Measurements from ENCODE around the gene MRPS5.
A peak's percentile ranks its signal among the peaks of the same experiment; 100 is the strongest.

The MRPS5 gene

DNA sequence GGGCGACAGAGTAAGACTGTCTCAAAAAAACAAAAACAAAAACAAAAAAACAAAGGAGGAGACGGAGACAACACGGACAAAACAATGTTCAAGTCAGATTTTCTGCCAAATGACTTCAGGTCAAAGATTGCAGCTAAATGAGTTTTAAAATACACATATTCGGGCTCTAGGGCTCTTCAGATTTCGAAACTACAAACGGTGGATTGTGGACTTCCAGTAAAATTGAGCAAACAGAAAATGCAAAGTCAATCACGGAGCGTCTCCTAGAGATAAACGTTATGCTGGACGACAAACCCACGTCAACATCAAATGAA lies 558 bp downstream of the MRPS5 start:
- TF ChIP-seq, protein P1, sequence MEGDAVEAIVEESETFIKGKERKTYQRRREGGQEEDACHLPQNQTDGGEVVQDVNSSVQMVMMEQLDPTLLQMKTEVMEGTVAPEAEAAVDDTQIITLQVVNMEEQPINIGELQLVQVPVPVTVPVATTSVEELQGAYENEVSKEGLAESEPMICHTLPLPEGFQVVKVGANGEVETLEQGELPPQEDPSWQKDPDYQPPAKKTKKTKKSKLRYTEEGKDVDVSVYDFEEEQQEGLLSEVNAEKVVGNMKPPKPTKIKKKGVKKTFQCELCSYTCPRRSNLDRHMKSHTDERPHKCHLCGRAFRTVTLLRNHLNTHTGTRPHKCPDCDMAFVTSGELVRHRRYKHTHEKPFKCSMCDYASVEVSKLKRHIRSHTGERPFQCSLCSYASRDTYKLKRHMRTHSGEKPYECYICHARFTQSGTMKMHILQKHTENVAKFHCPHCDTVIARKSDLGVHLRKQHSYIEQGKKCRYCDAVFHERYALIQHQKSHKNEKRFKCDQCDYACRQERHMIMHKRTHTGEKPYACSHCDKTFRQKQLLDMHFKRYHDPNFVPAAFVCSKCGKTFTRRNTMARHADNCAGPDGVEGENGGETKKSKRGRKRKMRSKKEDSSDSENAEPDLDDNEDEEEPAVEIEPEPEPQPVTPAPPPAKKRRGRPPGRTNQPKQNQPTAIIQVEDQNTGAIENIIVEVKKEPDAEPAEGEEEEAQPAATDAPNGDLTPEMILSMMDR (conservative IDR thresholded peaks at IDR 0.05; ENCODE audit: control insufficient read depth, insufficient read depth, low read depth, low read length): no peak
- no peak for DNase-seq (ENCODE audit: low read depth)
- H3K4me3 ChIP-seq (ENCODE audit: control insufficient read depth, low read depth, low read length): peak overlapping the region; percentile 98

DNA sequence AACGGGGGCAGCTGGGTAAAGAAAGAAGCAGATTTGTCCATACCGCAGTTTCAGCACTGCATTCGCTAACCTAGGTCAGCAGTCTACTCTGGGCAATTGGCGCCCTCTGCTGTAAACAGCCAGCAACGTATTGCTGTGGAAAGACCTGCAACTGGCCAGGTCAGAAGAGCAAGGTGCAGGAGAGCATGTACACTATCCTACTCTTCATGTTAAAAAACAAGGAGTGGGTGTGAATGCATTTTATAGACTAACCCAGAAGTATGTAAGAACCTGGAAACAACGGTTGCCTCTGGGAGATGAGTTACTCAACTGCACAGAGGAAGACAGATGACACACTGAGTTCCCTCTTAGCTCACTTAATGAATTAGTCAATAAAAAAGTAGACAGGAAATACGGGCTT lies 6.2 kb downstream of the MRPS5 start:
- TF ChIP-seq, protein P1 (conservative IDR thresholded peaks at IDR 0.05; ENCODE audit: control insufficient read depth, insufficient read depth, low read depth, low read length): peak; percentile 88
- DNase-seq (ENCODE audit: low read depth): peak; percentile 63
- H3K4me3 ChIP-seq (ENCODE audit: control insufficient read depth, low read depth, low read length): no peak overlapping the region

DNA sequence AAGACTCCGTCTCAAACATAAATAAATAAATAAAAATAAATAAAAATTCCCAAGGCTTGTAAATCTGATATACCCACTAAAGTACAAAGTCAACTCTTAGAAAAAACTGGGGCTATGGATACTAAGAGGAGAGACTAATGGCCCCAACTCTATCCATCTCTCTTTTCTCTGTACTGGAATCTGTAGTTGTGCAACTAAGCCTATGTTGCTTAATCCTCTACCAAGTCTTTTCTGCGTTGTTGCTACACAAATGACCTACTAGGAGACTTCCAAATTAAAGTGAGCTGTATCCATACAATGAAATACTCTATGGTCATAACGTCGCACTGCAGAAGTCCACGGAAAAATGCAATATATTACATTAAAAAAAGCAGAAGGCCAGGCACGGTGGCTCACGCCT lies 8.1 kb downstream of the MRPS5 start:
- TF ChIP-seq, protein P1 (conservative IDR thresholded peaks at IDR 0.05; ENCODE audit: control insufficient read depth, insufficient read depth, low read depth, low read length): no peak
- no peak for DNase-seq (ENCODE audit: low read depth)
- no peak overlapping the region for H3K4me3 ChIP-seq (ENCODE audit: control insufficient read depth, low read depth, low read length)

- TF ChIP-seq, protein P1 (conservative IDR thresholded peaks at IDR 0.05; ENCODE audit: control insufficient read depth, insufficient read depth, low read depth, low read length): no peak
- H3K4me3 ChIP-seq (ENCODE audit: control insufficient read depth, low read depth, low read length): no peak overlapping the region
- no peak for DNase-seq (ENCODE audit: low read depth)
Observed at GRCh38 chr2:95110395-95110794, 11.2 kb downstream of the MRPS5 start.

DNA sequence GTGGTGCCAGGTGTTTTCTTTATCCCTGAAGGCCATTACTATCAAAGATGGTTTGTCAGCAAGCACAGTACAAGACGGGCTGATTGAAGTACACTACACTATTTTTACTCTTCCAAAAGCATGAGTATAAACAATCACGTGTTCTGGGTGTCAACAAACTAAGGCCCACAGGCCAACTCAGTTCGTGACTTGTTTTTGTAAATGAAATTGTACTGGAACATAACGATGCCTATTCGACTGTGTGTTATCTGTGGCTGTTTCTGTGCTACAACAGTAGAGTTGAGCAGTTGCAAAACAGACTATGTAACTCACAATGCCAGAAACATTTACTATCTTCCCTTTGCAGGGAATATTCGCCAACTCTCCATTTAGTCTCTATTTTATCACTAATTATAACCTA lies 12.3 kb downstream of the MRPS5 start:
- no peak overlapping the region for H3K4me3 ChIP-seq (ENCODE audit: control insufficient read depth, low read depth, low read length)
- TF ChIP-seq, protein P1 (conservative IDR thresholded peaks at IDR 0.05; ENCODE audit: control insufficient read depth, insufficient read depth, low read depth, low read length): no peak
- DNase-seq (ENCODE audit: low read depth): no peak

- DNase-seq (ENCODE audit: low read depth): peak; percentile 16
- H3K4me3 ChIP-seq (ENCODE audit: control insufficient read depth, low read depth, low read length): no peak overlapping the region
- TF ChIP-seq, protein P1 (conservative IDR thresholded peaks at IDR 0.05; ENCODE audit: control insufficient read depth, insufficient read depth, low read depth, low read length): no peak
Observed at GRCh38 chr2:95106081-95106480, 15.5 kb downstream of the MRPS5 start.

- no peak for DNase-seq (ENCODE audit: low read depth)
- H3K4me3 ChIP-seq (ENCODE audit: control insufficient read depth, low read depth, low read length): no peak overlapping the region
- TF ChIP-seq, protein P1 (conservative IDR thresholded peaks at IDR 0.05; ENCODE audit: control insufficient read depth, insufficient read depth, low read depth, low read length): no peak
Observed at GRCh38 chr2:95104606-95105005, 17.0 kb downstream of the MRPS5 start.

All from fibroblast of mammary gland (primary cell).